ENCODE data around the gene SETBP1. TPM values are rescaled to one million over a fixed set of nuclear protein-coding genes. Genes with fewer than 3 reads are reported as not detected.
A peak's percentile ranks its signal among the peaks of the same experiment; 100 is the strongest.

Gene SETBP1
- total and polyA plus RNA-seq, 2 donors from 2014 or later: 2.7 to 71.7 TPM

DNA sequence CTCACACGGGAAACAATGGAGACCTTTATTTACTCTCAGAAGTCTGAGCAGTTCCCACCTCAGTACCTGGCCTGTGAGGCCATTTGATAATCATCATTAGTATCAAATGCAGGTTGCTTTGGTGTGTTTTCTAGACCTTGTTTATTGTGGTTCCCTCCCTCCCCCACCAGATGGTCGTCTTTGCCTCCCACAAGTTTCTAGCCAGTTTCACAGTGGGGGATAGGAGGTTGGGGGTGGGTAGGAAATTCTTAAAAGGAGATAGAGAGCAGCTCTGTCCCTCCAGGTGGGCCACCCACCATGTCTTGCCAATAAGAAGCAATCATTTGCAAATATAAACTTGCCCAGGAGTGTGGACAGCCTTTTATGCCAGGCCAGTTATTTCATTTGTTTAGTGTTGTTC is 31.3 kb downstream of the SETBP1 start:
- Histone ChIP-seq H3K27me3 (ENCODE audit: control insufficient read depth, insufficient read depth, low read length) (no peaks in the 10 kb centered on the region), H3K27ac (ENCODE audit: low read depth in 2 of 2, low read length in 2 of 2) (peak overlapping the region in 1 of 2 donors; percentile 29), H3K9me3 (ENCODE audit: control insufficient read depth in 2 of 3, insufficient read depth in 1 of 3, low read length in 3 of 3) (no peaks in the 10 kb centered on the region), H3K36me3 (ENCODE audit: control insufficient read depth in 2 of 3, insufficient read depth in 3 of 3, low read length in 3 of 3) (peaks cover 0 to 5% (median 3%) of the 10 kb centered on the region in 3 donors), H3K4me1 (ENCODE audit: control insufficient read depth in 2 of 3, insufficient read depth in 2 of 3, low read depth in 1 of 3, low read length in 3 of 3) (peaks cover 4 to 34% (median 34%) of the 10 kb centered on the region in 3 donors), H3K9ac (ENCODE audit: low read length in 3 of 3) (no peak overlapping the region), H3K4me3 (ENCODE audit: low read length in 3 of 3) (no peak overlapping the region)
- peak in 1 of 5 donors; percentile 33 for DNase-seq
- FAIRE-seq: no peak
- TF ChIP-seq, protein P1, sequence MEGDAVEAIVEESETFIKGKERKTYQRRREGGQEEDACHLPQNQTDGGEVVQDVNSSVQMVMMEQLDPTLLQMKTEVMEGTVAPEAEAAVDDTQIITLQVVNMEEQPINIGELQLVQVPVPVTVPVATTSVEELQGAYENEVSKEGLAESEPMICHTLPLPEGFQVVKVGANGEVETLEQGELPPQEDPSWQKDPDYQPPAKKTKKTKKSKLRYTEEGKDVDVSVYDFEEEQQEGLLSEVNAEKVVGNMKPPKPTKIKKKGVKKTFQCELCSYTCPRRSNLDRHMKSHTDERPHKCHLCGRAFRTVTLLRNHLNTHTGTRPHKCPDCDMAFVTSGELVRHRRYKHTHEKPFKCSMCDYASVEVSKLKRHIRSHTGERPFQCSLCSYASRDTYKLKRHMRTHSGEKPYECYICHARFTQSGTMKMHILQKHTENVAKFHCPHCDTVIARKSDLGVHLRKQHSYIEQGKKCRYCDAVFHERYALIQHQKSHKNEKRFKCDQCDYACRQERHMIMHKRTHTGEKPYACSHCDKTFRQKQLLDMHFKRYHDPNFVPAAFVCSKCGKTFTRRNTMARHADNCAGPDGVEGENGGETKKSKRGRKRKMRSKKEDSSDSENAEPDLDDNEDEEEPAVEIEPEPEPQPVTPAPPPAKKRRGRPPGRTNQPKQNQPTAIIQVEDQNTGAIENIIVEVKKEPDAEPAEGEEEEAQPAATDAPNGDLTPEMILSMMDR (IDR thresholded peaks at IDR 0.05; ENCODE audit: borderline replicate concordance, extremely low read depth, insufficient read depth): no peak
- intact Hi-C loops (cut with DNase I): no loop called here

DNA sequence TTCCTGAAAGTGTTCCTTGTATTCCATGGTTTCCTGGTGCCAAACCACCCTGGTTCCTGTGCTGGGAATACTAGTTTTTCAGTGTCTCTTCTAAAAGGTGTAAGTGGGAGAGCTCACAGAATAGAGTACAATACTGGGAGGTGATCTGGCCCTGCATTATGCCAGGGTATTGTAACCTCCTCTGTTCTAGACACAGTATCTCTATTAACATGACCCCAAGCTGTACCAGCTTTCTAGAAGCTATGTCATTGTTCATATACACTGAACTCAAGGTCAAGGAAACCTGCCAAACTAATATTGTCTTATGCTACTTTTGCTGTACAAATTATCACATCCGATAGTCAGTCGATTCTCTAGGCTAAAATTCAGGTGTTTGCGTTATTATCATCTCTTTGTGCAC is 32.7 kb downstream of the SETBP1 start:
- FAIRE-seq: no peak
- DNase-seq: no peak
- Histone ChIP-seq H3K9ac (ENCODE audit: low read length in 3 of 3) (no peak overlapping the region), H3K36me3 (ENCODE audit: control insufficient read depth in 2 of 3, insufficient read depth in 3 of 3, low read length in 3 of 3) (peaks cover 0 to 6% (median 3%) of the 10 kb centered on the region in 3 donors), H3K4me3 (ENCODE audit: low read length in 3 of 3) (no peak overlapping the region), H3K27me3 (ENCODE audit: control insufficient read depth, insufficient read depth, low read length) (no peaks in the 10 kb centered on the region), H3K4me1 (ENCODE audit: control insufficient read depth in 2 of 3, insufficient read depth in 2 of 3, low read depth in 1 of 3, low read length in 3 of 3) (peaks cover 4 to 24% (median 24%) of the 10 kb centered on the region in 3 donors), H3K9me3 (ENCODE audit: control insufficient read depth in 2 of 3, insufficient read depth in 1 of 3, low read length in 3 of 3) (no peaks in the 10 kb centered on the region), H3K27ac (ENCODE audit: low read depth in 2 of 2, low read length in 2 of 2) (no peak overlapping the region)
- intact Hi-C loops (cut with DNase I): no loop called here
- TF ChIP-seq, protein P1 (IDR thresholded peaks at IDR 0.05; ENCODE audit: borderline replicate concordance, extremely low read depth, insufficient read depth): no peak

GRCh38 chr18:44714376-44714775 is 33.7 kb downstream of the SETBP1 start:
- peaks cover 4 to 24% (median 18%) of the 10 kb centered on the region in 3 donors for H3K4me1 ChIP-seq (ENCODE audit: control insufficient read depth in 2 of 3, insufficient read depth in 2 of 3, low read depth in 1 of 3, low read length in 3 of 3)
- FAIRE-seq: no peak
- no peak overlapping the region for H3K9ac ChIP-seq (ENCODE audit: low read length in 3 of 3)
- no peaks in the 10 kb centered on the region for H3K9me3 ChIP-seq (ENCODE audit: control insufficient read depth in 2 of 3, insufficient read depth in 1 of 3, low read length in 3 of 3)
- no peak overlapping the region for H3K27ac ChIP-seq (ENCODE audit: low read depth in 2 of 2, low read length in 2 of 2)
- H3K36me3 ChIP-seq (ENCODE audit: control insufficient read depth in 2 of 3, insufficient read depth in 3 of 3, low read length in 3 of 3): peaks cover 0 to 6% (median 3%) of the 10 kb centered on the region in 3 donors
- H3K4me3 ChIP-seq (ENCODE audit: low read length in 3 of 3): no peak overlapping the region
- intact Hi-C loops (cut with DNase I): no loop called here
- DNase-seq: no peak
- H3K27me3 ChIP-seq (ENCODE audit: control insufficient read depth, insufficient read depth, low read length): no peaks in the 10 kb centered on the region
- TF ChIP-seq, protein P1 (IDR thresholded peaks at IDR 0.05; ENCODE audit: borderline replicate concordance, extremely low read depth, insufficient read depth): no peak

GRCh38 chr18:44715245-44715644 is 34.6 kb downstream of the SETBP1 start:
- no peak overlapping the region for H3K4me3 ChIP-seq (ENCODE audit: low read length in 3 of 3)
- intact Hi-C loops (cut with DNase I): no loop called here
- TF ChIP-seq, protein P1 (IDR thresholded peaks at IDR 0.05; ENCODE audit: borderline replicate concordance, extremely low read depth, insufficient read depth): no peak
- DNase-seq (peak; percentile 81 to 89 (median 85)), FAIRE-seq (no peak)
- peak overlapping the region in 1 of 2 donors; percentile 59 for H3K27ac ChIP-seq (ENCODE audit: low read depth in 2 of 2, low read length in 2 of 2)
- no peak overlapping the region for H3K9ac ChIP-seq (ENCODE audit: low read length in 3 of 3)
- H3K36me3 ChIP-seq (ENCODE audit: control insufficient read depth in 2 of 3, insufficient read depth in 3 of 3, low read length in 3 of 3): peaks cover 0 to 6% (median 3%) of the 10 kb centered on the region in 3 donors
- H3K27me3 ChIP-seq (ENCODE audit: control insufficient read depth, insufficient read depth, low read length): no peaks in the 10 kb centered on the region
- H3K4me1 ChIP-seq (ENCODE audit: control insufficient read depth in 2 of 3, insufficient read depth in 2 of 3, low read depth in 1 of 3, low read length in 3 of 3): peaks cover 4 to 24% (median 15%) of the 10 kb centered on the region in 3 donors
- no peaks in the 10 kb centered on the region for H3K9me3 ChIP-seq (ENCODE audit: control insufficient read depth in 2 of 3, insufficient read depth in 1 of 3, low read length in 3 of 3)

Measured in kidney (tissue), 14 donors.